ENCODE data around the gene CTSO.

Gene CTSO

GRCh38 chr4:155931634-155932033 lies 22.0 kb downstream of the CTSO start:
- no peak for DNase-seq (ENCODE audit: low read depth, low spot score)
- TF ChIP-seq CTCF (IDR thresholded peaks at IDR 0.05; ENCODE audit: low read depth, low read length): no peak
- no peak overlapping the region for H3K4me3 ChIP-seq (ENCODE audit: low read depth, low read length)
- in situ Hi-C loops (cut with HindIII; ENCODE audit: low sequenced_read_pairs): no loop called here

- no peak for TF ChIP-seq CTCF (IDR thresholded peaks at IDR 0.05; ENCODE audit: low read depth, low read length)
- in situ Hi-C loops (cut with HindIII; ENCODE audit: low sequenced_read_pairs): no loop called here
- DNase-seq (ENCODE audit: low read depth, low spot score): no peak
- H3K4me3 ChIP-seq (ENCODE audit: low read depth, low read length): no peak overlapping the region
Observed at GRCh38 chr4:155930330-155930729, 23.3 kb downstream of the CTSO start.

GRCh38 chr4:155929833-155930232 lies 23.8 kb downstream of the CTSO start:
- DNase-seq (ENCODE audit: low read depth, low spot score): no peak
- no peak for TF ChIP-seq CTCF (IDR thresholded peaks at IDR 0.05; ENCODE audit: low read depth, low read length)
- H3K4me3 ChIP-seq (ENCODE audit: low read depth, low read length): no peak overlapping the region
- in situ Hi-C loops (cut with HindIII; ENCODE audit: low sequenced_read_pairs): no loop called here

GRCh38 chr4:155924637-155925036 lies 29.0 kb downstream of the CTSO start:
- no peak for TF ChIP-seq CTCF (IDR thresholded peaks at IDR 0.05; ENCODE audit: low read depth, low read length)
- in situ Hi-C loops (cut with HindIII; ENCODE audit: low sequenced_read_pairs): no loop called here
- DNase-seq (ENCODE audit: low read depth, low spot score): no peak
- no peak overlapping the region for H3K4me3 ChIP-seq (ENCODE audit: low read depth, low read length)

GRCh38 chr4:155921597-155921996 lies 32.1 kb downstream of the CTSO start:
- in situ Hi-C loops (cut with HindIII; ENCODE audit: low sequenced_read_pairs): no loop called here
- no peak overlapping the region for H3K4me3 ChIP-seq (ENCODE audit: low read depth, low read length)
- no peak for TF ChIP-seq CTCF (IDR thresholded peaks at IDR 0.05; ENCODE audit: low read depth, low read length)
- no peak for DNase-seq (ENCODE audit: low read depth, low spot score)

GRCh38 chr4:155914782-155915181 lies 38.9 kb downstream of the CTSO start:
- no peak overlapping the region for H3K4me3 ChIP-seq (ENCODE audit: low read depth, low read length)
- TF ChIP-seq CTCF (IDR thresholded peaks at IDR 0.05; ENCODE audit: low read depth, low read length): no peak
- in situ Hi-C loops (cut with HindIII; ENCODE audit: low sequenced_read_pairs): no loop called here
- DNase-seq (ENCODE audit: low read depth, low spot score): no peak

GRCh38 chr4:155911905-155912304 lies 41.8 kb downstream of the CTSO start:
- DNase-seq (ENCODE audit: low read depth, low spot score): no peak
- no peak overlapping the region for H3K4me3 ChIP-seq (ENCODE audit: low read depth, low read length)
- in situ Hi-C loops (cut with HindIII; ENCODE audit: low sequenced_read_pairs): no loop called here
- TF ChIP-seq CTCF (IDR thresholded peaks at IDR 0.05; ENCODE audit: low read depth, low read length): no peak

Data from astrocyte of the spinal cord (primary cell).